Measurements from ENCODE around the gene ASB6.

Gene ASB6

DNA sequence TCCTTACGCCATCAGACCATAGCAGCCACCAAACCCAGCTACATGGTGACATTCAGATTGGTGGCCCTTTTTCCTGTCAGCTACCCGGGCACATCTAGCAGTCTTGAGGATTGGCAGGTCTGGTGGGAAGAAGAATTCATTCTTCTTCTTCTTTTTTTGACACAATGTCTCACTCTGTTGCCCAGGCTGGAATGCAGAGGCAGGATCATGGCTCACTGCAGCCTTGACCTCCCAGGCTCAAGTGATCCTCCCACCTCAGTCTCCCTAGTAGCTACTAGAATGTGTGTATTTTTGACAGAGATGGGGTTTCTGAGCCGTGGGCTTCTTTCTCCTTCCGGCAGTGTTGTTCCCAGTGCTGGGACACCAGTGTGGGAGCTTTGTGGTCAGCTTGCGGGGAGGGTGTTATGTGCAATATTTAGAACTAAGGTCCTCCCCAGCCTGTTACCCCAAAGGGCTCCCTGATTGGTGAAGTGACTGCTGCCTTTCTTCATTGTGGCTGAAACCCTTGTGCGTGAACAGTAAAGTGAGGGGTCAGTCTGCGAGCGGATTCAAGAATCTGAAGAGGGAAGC is 12.6 kb downstream of the ASB6 start:
- DNase-seq (ENCODE audit: low read depth) = no peak
- TF ChIP-seq, protein P1, sequence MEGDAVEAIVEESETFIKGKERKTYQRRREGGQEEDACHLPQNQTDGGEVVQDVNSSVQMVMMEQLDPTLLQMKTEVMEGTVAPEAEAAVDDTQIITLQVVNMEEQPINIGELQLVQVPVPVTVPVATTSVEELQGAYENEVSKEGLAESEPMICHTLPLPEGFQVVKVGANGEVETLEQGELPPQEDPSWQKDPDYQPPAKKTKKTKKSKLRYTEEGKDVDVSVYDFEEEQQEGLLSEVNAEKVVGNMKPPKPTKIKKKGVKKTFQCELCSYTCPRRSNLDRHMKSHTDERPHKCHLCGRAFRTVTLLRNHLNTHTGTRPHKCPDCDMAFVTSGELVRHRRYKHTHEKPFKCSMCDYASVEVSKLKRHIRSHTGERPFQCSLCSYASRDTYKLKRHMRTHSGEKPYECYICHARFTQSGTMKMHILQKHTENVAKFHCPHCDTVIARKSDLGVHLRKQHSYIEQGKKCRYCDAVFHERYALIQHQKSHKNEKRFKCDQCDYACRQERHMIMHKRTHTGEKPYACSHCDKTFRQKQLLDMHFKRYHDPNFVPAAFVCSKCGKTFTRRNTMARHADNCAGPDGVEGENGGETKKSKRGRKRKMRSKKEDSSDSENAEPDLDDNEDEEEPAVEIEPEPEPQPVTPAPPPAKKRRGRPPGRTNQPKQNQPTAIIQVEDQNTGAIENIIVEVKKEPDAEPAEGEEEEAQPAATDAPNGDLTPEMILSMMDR (IDR thresholded peaks at IDR 0.05; ENCODE audit: control insufficient read depth, extremely low read depth, insufficient read depth) = no peak
- no peak overlapping the region for H3K4me3 ChIP-seq (ENCODE audit: low read depth, low read length)

DNA sequence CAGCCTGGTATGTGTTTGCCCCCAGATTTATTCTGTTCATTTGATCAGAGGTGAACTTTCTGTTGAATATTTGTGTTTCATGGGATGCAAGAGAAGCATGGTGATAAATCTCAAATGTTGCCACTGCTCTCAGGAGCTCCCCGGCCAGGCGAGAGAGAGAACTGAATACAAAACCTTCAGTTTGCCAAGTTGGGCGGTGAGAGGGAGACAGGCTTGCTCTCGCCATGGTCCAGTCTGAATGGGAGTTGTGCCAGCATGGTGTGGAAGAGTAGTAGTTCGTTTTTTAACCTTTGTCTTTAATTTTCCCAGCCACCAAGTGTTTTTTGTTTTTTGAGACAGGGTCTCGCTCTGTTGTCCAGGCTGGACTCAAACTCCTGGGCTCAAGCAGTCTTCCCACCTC is 13.2 kb downstream of the ASB6 start:
- DNase-seq (ENCODE audit: low read depth) = no peak
- TF ChIP-seq, protein P1 (IDR thresholded peaks at IDR 0.05; ENCODE audit: control insufficient read depth, extremely low read depth, insufficient read depth) = no peak

DNA sequence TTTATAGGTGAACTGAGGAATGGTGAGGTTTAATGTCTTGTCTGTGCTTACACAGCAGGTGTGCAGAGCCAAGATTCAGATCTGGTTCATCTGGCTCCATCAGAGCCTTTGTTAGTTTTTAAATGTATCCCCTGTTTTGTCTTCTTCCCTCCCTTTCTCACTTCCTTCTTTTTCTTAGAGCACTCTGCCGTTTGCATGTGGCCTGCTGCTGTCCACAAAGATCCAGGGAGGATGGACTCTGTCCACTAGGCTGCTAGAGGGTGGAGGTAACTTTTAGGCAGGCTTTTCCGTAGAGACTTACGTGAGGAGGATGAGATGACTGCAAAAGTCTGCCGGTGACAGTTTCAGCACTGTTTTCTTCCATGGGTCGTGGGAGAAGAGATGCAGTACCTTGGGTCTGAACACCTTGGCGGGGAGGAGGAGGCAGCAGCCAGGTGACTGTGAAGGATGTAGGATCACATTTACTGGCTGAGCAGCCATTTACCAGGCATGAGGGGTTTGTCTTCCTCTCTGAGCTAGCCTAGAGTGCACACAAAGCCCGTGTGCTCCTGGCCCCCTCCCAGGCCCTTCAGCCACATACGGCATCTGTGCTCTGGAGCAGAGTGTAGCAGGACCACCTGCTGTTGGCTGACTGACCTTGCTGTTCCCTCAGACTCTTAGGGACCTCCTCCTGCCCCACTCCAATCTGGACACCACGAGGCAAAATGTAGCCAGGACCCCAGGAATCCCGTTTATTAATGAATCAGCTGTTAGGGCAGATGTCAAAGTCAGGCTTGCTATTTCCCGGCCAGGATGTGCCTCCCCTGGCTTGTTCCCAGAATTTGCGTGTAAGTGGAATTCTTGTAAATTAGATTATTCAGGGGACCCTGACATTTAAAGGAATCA is 14.2 kb downstream of the ASB6 start:
- TF ChIP-seq, protein P1 (IDR thresholded peaks at IDR 0.05; ENCODE audit: control insufficient read depth, extremely low read depth, insufficient read depth) = no peak
- H3K4me3 ChIP-seq (ENCODE audit: low read depth, low read length) = peak overlapping the region; percentile 98
- DNase-seq (ENCODE audit: low read depth) = no peak

More for the DNA sequence above, 13.2 kb downstream of the ASB6 start:
- no peak overlapping the region for H3K4me3 ChIP-seq (ENCODE audit: low read depth, low read length)

DNA sequence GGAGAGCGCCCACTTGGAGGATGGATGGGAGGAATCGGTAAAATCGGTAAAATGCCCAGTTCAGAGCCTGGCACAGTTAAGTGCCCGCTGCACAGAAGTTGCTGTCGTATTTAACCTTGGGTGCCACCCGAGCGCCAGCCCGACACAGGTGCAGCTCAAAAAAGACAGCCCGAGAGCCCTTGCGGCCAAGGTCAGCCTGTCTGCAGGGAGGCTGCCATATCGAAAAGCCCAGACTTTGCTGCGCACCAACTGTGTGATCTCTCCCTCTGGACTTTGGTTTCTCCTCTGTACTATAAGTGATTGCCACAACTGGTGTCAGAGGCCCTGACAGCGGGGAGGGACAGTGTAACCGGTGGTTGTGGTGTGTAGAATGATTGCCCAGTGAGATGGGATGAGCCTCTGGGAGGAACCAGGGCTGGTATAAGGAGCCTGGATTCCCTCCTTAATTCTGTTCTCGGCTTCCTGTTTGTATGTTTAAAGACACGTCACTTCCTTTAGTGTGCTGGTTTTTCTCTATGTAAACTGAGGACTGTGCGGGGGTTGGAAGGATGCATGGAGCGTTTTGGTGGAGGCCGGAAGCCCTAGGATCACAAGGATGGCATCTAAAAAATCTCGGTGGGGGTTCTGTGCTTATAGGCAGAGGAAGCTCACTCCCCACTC is 15.2 kb downstream of the ASB6 start:
- H3K4me3 ChIP-seq (ENCODE audit: low read depth, low read length) = peak overlapping the region; percentile 98
- no peak for DNase-seq (ENCODE audit: low read depth)
- TF ChIP-seq, protein P1 (IDR thresholded peaks at IDR 0.05; ENCODE audit: control insufficient read depth, extremely low read depth, insufficient read depth) = no peak

DNA sequence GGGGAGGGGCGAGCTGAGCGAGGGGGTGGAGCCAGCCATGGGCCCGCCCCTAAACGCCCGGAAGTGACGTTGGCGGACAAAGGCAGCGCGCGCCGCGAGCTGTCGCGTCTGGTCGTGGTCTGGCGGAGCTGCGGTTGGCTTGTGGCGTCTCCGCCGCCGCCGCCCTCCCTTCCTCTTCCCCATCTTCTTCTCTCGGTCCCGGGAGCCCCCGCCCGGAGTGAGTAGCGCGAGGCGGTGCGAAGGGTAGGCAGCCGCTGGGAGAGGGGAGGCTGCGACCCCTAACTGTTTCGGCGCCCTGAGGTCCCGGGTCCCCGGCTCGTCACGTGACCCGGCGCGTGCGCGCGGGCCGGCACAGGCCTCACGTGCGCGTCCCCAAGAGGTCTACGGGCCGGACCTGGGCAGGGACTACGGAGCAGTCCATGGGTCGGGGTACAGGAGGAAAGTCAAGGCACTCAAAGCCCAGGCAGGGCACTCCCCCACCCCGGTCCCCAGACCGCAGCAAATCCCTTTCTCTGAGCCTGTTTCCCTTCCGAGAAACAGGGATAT is 15.8 kb downstream of the ASB6 start, which contains the start of gene NTMT1:
Gene NTMT1, plus strand, starts transcription at position 85 of the 546 bp plus-strand sequence. CDS start 6,541 bp downstream, outside the sequence.
- peak within 1 kb of the TSS; percentile 98 for H3K4me3 ChIP-seq (ENCODE audit: low read depth, low read length)
- no peak for DNase-seq (ENCODE audit: low read depth)
- TF ChIP-seq, protein P1 (IDR thresholded peaks at IDR 0.05; ENCODE audit: control insufficient read depth, extremely low read depth, insufficient read depth) = no peak

DNA sequence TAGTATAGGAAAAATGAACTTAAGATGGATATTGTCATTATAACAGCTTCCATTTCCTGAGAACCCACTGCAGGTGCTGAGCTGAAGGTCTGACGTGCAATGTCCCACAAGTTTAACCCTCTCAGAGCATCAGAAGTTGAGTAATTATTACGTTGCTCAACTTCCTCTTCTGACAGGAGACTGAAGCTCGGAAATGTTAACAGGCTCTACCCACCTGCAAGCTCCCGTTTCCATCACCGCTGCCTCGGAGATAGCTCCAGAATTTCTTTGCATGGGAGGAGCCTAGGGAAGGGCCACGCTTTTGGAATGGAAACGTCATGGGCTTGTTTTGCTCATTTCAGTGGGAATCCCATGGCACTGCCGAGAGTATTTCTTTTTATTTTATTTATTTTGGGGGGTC is 17.0 kb downstream of the ASB6 start:
- TF ChIP-seq, protein P1 (IDR thresholded peaks at IDR 0.05; ENCODE audit: control insufficient read depth, extremely low read depth, insufficient read depth) = no peak
- DNase-seq (ENCODE audit: low read depth) = no peak
- no peak overlapping the region for H3K4me3 ChIP-seq (ENCODE audit: low read depth, low read length)

Data from LNCaP clone FGC (cell line).